Peyer's patch (tissue), 4 donors: ENCODE data around the gene LONP2. TPM values are rescaled to one million over a fixed set of nuclear protein-coding genes. Genes with fewer than 3 reads are reported as not detected.
"Not testable (repeated sequence)": the region's sequence is repeated elsewhere in the genome, so short reads cannot be mapped to it uniquely, and the experiment has no call there.

Source experiments
- DNase-seq, 3 donors: peaks; one replicate each; pipeline ENCODE4 v3.0.0-alpha.2; 2017 to 2019
- H3K27ac ChIP-seq, 4 donors: fragments of 200-600 bp; sonication (generic); one replicate each; pipeline ENCODE4 v1.5.1; 2016 to 2019
- H3K27me3 ChIP-seq, 2 donors: fragments of 200-600 bp; sonication (generic); one replicate each; pipeline ENCODE4 v1.5.1; 2019
- H3K36me3 ChIP-seq, 3 donors: fragments of 200-600 bp; sonication (generic); one replicate each; pipeline ENCODE4 v1.5.1; 2016 to 2019
- H3K4me1 ChIP-seq, 4 donors: fragments of 200-600 bp; sonication (generic); one replicate each; pipeline ENCODE4 v1.5.1; 2016 to 2019
- H3K4me3 ChIP-seq, 4 donors: fragments of 200-600 bp; sonication (generic); 1 replicate in 3 of 4; 2 replicates in 1 of 4; pipeline ENCODE4 v1.5.1; 2016 to 2019; ENCODE audit warnings: mild to moderate bottlenecking in 1 of 4
- H3K9me3 ChIP-seq, 4 donors: fragments of 200-600 bp; sonication (generic); one replicate each; pipeline ENCODE4 v1.5.1; 2016 to 2019; ENCODE audit warnings: mild to moderate bottlenecking in 1 of 4
- POLR2A ChIP-seq, 2 donors: fragments of 450-650 bp; IDR thresholded peaks; one replicate each; pipeline ENCODE4 v1.5.1; 2017; ENCODE audit warnings: antibody characterized with exemption in 2 of 2, mild to moderate bottlenecking in 2 of 2, moderate library complexity in 2 of 2
- total RNA-seq, 4 donors: library from RNA; depleted of rRNA; stranded (reverse); fragments of >200 nt; gene quantifications; one replicate each; pipeline ENCODE4 v1.1.0, GENCODE V29; 2016
- TF ChIP-seq, protein P1 (sequence below), 6 experiments: fragments of 450-650 bp in 4 of 6; fragments of 200-600 bp in 2 of 6; sonication (generic) in 1 of 6; IDR thresholded peaks; one replicate each; pipeline ENCODE4 v1.5.1; 2017 to 2019; ENCODE audit warnings: antibody characterized with exemption in 6 of 6, mild to moderate bottlenecking in 3 of 6, moderate library complexity in 1 of 6

LONP2 gene
- total RNA-seq, 4 donors from 2014 or later = 56.7 to 104 (median 70.7) TPM

DNA sequence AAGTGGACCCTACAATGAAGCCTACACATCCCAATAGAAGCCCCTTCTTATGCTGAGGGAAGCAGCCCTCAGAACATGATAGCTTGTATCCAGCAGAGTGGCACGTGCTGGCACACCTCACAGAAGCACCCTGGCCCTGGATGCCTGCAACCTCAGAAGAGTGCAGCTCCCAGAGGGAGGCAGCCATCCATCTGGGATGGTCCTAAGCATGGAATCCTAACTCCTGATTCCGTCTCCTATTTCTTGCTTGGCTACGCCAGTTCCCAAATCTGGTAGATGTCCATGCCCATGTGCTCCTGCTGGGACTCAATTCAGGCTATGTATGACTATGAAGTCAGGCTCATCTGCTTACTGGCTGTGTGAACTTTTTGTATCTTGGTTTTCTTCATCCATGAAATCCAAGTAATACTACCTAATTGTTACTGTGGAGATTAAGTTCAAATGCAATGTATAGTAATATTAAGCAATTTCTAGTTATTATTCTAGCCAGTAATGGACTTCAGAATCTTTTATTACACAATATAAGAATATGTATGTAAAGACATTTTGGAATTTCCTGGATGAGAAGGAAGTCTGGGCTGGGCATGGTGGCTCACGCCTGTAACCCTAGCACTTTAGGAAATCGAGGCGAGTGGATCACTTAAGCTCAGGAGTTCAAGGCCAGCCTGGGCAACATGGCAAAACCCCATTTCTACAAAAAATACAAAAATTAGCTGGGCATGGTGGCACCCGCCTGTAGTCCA, 108.7 kb downstream of the LONP2 start:
- H3K36me3 ChIP-seq = peaks cover 0 to 62% (median 0%) of the 10 kb centered on the region in 3 donors

DNA sequence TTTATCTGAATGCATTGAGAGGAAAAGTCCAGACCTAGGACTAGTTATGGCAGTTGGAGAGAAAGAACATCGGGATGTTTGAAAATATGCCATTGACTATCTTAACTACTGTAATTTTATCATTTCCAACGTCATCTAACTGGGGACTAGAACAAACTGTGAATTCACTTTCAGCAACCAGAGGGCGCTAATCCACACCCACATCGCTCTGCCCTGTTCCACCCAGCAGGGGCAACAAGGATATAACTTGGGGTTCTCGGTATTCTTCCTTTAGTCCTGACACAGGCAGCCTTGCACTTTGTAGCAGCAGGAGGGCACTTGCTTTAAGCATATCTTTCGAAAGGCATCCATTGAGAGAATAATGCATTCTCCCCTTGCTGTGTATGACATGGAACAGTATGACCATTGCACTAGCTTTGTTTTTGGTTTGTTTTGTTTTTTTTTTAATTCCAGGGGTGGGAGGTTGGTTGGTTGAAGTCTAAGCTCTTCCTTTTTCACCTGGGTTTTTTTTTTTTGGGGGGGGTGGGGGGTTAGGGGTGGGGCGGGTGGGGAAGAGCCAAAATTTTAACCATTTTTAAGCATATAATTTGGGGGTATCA, 109.6 kb downstream of the LONP2 start:
- TF ChIP-seq POLR2A (IDR thresholded peaks at IDR 0.05) = no peak
- TF ChIP-seq, protein P1, sequence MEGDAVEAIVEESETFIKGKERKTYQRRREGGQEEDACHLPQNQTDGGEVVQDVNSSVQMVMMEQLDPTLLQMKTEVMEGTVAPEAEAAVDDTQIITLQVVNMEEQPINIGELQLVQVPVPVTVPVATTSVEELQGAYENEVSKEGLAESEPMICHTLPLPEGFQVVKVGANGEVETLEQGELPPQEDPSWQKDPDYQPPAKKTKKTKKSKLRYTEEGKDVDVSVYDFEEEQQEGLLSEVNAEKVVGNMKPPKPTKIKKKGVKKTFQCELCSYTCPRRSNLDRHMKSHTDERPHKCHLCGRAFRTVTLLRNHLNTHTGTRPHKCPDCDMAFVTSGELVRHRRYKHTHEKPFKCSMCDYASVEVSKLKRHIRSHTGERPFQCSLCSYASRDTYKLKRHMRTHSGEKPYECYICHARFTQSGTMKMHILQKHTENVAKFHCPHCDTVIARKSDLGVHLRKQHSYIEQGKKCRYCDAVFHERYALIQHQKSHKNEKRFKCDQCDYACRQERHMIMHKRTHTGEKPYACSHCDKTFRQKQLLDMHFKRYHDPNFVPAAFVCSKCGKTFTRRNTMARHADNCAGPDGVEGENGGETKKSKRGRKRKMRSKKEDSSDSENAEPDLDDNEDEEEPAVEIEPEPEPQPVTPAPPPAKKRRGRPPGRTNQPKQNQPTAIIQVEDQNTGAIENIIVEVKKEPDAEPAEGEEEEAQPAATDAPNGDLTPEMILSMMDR (IDR thresholded peaks at IDR 0.05) = peak; percentile 70 to 98 (median 92)
- Histone ChIP-seq H3K36me3 (peaks cover 0 to 54% (median 0%) of the 10 kb centered on the region in 3 donors), H3K9me3 (no peaks in the 10 kb centered on the region), H3K4me1 (no peaks in the 10 kb centered on the region), H3K4me3 (no peak overlapping the region), H3K27ac (no peak overlapping the region), H3K27me3 (no peaks in the 10 kb centered on the region)
- peak in 2 of 3 donors; percentile 62 to 85 for DNase-seq

More for the DNA sequence above, 108.7 kb downstream of the LONP2 start:
- no peaks in the 10 kb centered on the region for H3K9me3 ChIP-seq
- H3K27ac ChIP-seq = no peak overlapping the region
- no peak for TF ChIP-seq POLR2A (IDR thresholded peaks at IDR 0.05)
- TF ChIP-seq, protein P1 (IDR thresholded peaks at IDR 0.05) = no peak
- no peak for DNase-seq
- H3K27me3 ChIP-seq = no peaks in the 10 kb centered on the region
- H3K4me1 ChIP-seq = no peaks in the 10 kb centered on the region
- no peak overlapping the region for H3K4me3 ChIP-seq

DNA sequence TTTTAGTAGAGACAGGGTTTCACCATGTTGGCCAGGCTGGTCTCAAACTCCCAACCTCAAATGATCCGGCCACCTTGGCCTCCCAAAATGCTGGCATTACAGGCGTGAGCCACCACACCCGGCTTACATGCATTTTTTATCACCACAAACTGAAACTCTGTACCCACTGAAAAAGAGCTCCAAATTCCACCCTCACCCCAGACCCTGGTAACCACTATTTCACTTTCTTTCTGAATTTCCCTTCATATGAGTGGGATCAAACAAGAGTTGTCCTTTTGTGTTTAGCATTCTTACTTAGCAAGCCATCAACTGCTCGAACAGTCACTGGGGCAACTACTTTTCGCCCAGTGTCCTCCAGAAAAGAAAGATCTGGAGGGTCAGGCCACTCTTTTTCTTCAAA, 110.3 kb downstream of the LONP2 start:
- peaks cover 0 to 49% (median 0%) of the 10 kb centered on the region in 3 donors for H3K36me3 ChIP-seq
- H3K4me3 ChIP-seq, H3K9me3 ChIP-seq, H3K27ac ChIP-seq, H3K4me1 ChIP-seq, H3K27me3 ChIP-seq, DNase-seq: not testable (repeated sequence)

DNA sequence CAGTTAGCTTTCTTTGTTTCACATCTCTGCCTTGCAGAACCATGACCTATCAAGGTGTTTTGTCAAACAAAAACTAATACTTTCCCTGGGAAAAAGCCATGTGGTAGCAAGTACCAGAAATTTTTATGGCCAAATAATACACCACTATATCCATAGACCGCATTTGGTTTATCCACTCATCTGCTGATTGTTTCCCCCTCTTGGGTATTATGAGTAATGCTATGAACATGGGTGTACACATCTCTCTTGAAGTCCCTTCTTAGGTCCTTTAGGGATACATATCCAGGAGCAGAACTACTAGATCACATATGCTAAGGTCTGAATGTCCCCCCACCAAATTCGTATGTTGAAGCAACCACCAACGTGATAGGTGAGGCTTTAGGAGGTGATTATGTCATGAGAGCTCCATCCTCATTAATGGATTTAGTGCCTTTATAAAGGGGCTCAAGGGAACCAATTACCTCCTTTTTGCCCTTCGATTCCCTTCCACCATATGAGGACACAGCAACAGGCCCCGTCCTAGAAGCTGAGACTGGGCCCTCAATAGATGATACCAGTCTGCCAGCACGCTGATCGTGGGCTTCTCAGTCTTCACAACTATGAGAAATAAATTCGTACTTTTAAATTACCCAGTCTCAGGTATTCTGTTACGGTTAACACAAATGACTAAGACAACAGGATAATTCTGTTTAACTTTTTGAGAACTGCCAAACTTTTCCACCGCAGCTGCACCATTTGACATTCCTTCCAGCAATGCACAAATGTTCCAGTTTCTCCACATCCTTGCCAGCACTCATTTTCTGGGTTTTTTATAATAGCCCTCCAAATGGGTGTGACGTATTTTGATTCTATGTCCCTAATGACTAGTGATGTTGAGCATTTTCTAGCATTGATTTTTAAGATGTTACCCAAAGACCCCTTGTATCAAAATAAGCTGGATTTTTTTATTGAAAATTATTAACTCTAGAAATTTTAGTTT, 111.1 kb downstream of the LONP2 start:
- H3K4me1 ChIP-seq = no peaks in the 10 kb centered on the region
- no peak for TF ChIP-seq POLR2A (IDR thresholded peaks at IDR 0.05)
- TF ChIP-seq, protein P1 (IDR thresholded peaks at IDR 0.05) = no peak

DNA sequence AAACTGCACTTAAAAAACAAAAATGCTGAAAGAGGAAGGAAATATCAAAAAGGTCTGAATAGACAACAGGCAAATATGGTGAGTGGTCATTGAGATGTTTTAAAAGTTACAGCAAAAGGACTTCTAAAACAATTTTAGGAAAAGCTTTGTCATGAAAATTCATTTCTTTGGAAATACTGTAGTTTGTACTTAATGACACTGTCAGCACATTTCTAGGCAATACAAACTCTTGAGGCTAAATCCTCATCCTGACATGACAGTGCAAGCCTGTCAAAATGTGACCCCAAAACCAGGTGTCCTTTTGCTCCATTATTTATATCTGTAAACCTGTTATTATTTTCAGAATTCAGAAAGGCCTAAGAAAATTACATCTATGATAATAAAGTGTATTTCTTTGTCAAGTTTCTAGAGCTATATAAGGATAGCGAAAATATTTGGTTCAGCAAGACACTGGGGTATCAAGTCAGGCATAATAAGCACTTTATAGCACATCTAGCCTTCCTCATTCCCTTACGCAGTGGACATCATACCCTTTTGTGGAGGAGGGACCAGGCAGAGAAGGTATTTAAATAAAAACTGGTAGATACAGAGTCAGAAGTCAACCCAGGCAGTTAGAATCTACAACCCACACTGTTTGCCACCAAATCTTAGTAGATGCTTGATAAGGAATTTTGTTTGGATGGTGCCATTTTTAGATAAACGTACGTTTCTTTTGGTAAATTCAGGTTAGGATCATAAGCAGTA, 112.7 kb downstream of the LONP2 start:
- no peaks in the 10 kb centered on the region for H3K27me3 ChIP-seq
- no peak for DNase-seq
- TF ChIP-seq, protein P1 (IDR thresholded peaks at IDR 0.05) = no peak
- no peak for TF ChIP-seq POLR2A (IDR thresholded peaks at IDR 0.05)
- no peaks in the 10 kb centered on the region for H3K9me3 ChIP-seq
- H3K4me3 ChIP-seq = no peak overlapping the region
- peaks cover 0 to 32% (median 0%) of the 10 kb centered on the region in 3 donors for H3K36me3 ChIP-seq
- H3K4me1 ChIP-seq = no peaks in the 10 kb centered on the region
- no peak overlapping the region for H3K27ac ChIP-seq

More for the DNA sequence above, 111.1 kb downstream of the LONP2 start:
- no peaks in the 10 kb centered on the region for H3K9me3 ChIP-seq
- H3K4me3 ChIP-seq = no peak overlapping the region
- no peak overlapping the region for H3K27ac ChIP-seq
- no peak for DNase-seq
- no peaks in the 10 kb centered on the region for H3K27me3 ChIP-seq
- H3K36me3 ChIP-seq = peaks cover 0 to 43% (median 0%) of the 10 kb centered on the region in 3 donors
